Urinary bladder (tissue), 4 donors: ENCODE measurements around the gene KCNAB1. TPM values are rescaled to one million over a fixed set of nuclear protein-coding genes. Genes with fewer than 3 reads are reported as not detected.
"Not testable (repeated sequence)": the region's sequence is repeated elsewhere in the genome, so short reads cannot be mapped to it uniquely, and the experiment has no call there.

Experiments
- DNase-seq: peaks from one replicate; pipeline ENCODE4 v3.0.0-alpha.2; 2015; ENCODE audit errors: extremely low spot score
- H3K27ac ChIP-seq: one replicate; pipeline ENCODE4 v1.5.1; 2013; ENCODE audit warnings: low read depth, mild to moderate bottlenecking, moderate library complexity
- H3K36me3 ChIP-seq: one replicate; pipeline ENCODE4 v1.6.1; 2013; ENCODE audit warnings: mild to moderate bottlenecking, moderate library complexity; ENCODE audit not compliant: insufficient read depth
- H3K4me1 ChIP-seq: one replicate; pipeline ENCODE4 v1.6.1; 2013; ENCODE audit warnings: mild to moderate bottlenecking, moderate library complexity; ENCODE audit not compliant: insufficient read depth
- H3K4me3 ChIP-seq: one replicate; pipeline ENCODE4 v1.5.1; 2013; ENCODE audit warnings: low read depth, low read length
- WGBS: extraction: QIAGEN DNeasy Blood & Tissue Kit; methylation state at CpG from one replicate; pipeline ENCODE4 v1.1.7; 2013; 5-methylcytosine and 5-hydroxymethylcytosine counted together
- polyA plus RNA-seq: library from polyadenylated mRNA; stranded (reverse); fragments of 200-250 nt; gene quantifications from one replicate; pipeline ENCODE4 v1.2.3, GENCODE V29; 2013
- total RNA-seq: library from RNA; depleted of rRNA; stranded (reverse); fragments of >200 nt; gene quantifications from one replicate; pipeline ENCODE4 v1.2.3, GENCODE V29; 2014
- donor health status: healthy with polysubstance abuse.
- donor health status: healthy.

Gene KCNAB1
- total RNA-seq (4.9 TPM), polyA plus RNA-seq (3.7 TPM)

- WGBS, result 55% methylated on average over 19 of the region's 19 CpGs
- DNase-seq, result no peak
- H3K36me3 ChIP-seq, result no peaks in the 10 kb centered on the region
- H3K4me3 ChIP-seq, result no peak within 1 kb of the TSS
- no peak within 1 kb of the TSS for H3K27ac ChIP-seq
- H3K4me1 ChIP-seq, result no peaks in the 10 kb centered on the region
Observed at GRCh38 chr3:156120528-156121251, at the start of gene KCNAB1. Gene KCNAB1 (plus strand): TSS chr3:156120578.

- WGBS, result 97% methylated on average over 1 of the region's 1 CpG
- Histone ChIP-seq H3K4me3 (no peak overlapping the region), H3K4me1 (no peaks in the 10 kb centered on the region), H3K36me3 (no peaks in the 10 kb centered on the region), H3K27ac (no peak overlapping the region)
- DNase-seq, result no peak
Observed at GRCh38 chr3:156071031-156071430, 49.3 kb upstream of the KCNAB1 start.

GRCh38 chr3:156072950-156073657, 47.3 kb upstream of the KCNAB1 start:
- not testable (repeated sequence) for DNase-seq, H3K4me3 ChIP-seq, H3K4me1 ChIP-seq, H3K36me3 ChIP-seq, H3K27ac ChIP-seq
- WGBS, result 95% methylated on average over 29 of the region's 29 CpGs

- no peak overlapping the region for H3K27ac ChIP-seq
- H3K36me3 ChIP-seq, result no peaks in the 10 kb centered on the region
- WGBS, result 42% methylated on average over 3 of the region's 3 CpGs
- H3K4me3 ChIP-seq, result no peak overlapping the region
- DNase-seq, result no peak
- H3K4me1 ChIP-seq, result peaks cover 1% of the 10 kb centered on the region
Observed at GRCh38 chr3:156090126-156090525, 30.3 kb upstream of the KCNAB1 start.

DNA sequence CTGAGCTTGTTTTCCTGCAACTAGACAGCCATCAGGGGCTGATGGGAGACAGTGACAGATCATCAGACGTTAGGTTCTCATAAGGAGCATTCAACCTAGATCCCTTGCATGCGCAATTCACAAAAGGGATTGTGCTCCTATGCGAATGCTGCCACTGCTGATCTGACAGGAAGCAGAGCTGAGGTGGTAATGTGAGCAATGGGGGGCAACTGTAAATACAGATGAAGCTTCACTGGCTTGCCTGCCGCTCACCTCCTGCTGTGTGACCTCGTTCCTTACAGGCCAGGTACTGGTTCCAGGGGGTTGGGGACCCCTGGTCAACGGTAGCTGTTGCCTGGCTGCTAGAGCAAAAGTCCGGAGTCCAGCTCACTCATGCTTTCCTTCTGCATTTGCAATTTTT, 26.4 kb upstream of the KCNAB1 start:
- Histone ChIP-seq H3K36me3 (no peaks in the 10 kb centered on the region), H3K4me1 (peaks cover 1% of the 10 kb centered on the region), H3K27ac (no peak overlapping the region), H3K4me3 (no peak overlapping the region)
- 53% methylated on average over 7 of the region's 7 CpGs for WGBS
- no peak for DNase-seq

DNA sequence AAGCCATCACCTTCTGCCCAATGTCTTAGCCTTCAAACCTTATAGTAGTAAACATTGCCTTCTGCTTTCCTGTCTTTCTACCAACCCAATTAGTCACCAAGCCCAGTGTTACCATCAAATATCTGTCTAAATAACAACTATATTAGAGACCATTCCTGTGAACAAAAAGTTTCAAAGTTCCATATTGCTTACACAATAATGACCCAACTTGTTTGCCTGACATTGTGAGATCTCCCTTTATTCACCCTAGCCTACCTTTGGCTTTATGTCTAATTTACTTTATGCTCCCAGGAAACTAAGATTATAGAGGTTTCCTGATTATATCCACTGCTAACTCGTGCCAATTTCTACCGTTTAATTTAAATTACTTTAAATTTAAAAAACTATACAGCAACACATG, 26.0 kb upstream of the KCNAB1 start:
- 82% methylated on average over 2 of the region's 2 CpGs for WGBS
- Histone ChIP-seq H3K4me1 (peaks cover 1% of the 10 kb centered on the region), H3K27ac (no peak overlapping the region), H3K4me3 (no peak overlapping the region), H3K36me3 (no peaks in the 10 kb centered on the region)
- no peak for DNase-seq

DNA sequence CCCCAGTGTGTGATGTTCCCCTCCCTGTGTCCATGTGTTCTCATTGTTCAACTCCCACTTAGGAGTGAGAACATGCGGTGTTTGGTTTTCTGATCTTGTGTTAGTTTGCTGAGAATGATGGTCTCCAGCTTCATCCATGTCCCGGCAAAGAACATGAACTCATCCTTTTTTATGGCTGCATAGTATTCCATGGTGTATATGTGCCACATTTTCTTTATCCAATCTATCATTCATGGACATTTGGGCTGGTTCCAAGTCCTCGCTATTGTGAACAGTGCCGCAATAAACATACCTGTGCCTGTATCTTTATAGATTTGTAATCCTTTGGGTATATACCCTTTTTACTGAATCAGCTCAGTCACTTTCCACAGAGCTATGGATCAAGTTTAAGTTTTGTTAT, 24.7 kb upstream of the KCNAB1 start:
- H3K36me3 ChIP-seq, H3K4me1 ChIP-seq, H3K4me3 ChIP-seq, H3K27ac ChIP-seq, DNase-seq: not testable (repeated sequence)
- 95% methylated on average over 4 of the region's 4 CpGs for WGBS

- Histone ChIP-seq H3K4me3 (no peak overlapping the region), H3K36me3 (no peaks in the 10 kb centered on the region), H3K4me1 (peaks cover 1% of the 10 kb centered on the region), H3K27ac (no peak overlapping the region)
- WGBS, result 92% methylated on average over 4 of the region's 4 CpGs
- no peak for DNase-seq
Observed at GRCh38 chr3:156098437-156099035, 21.8 kb upstream of the KCNAB1 start.

GRCh38 chr3:156099348-156099747, 21.0 kb upstream of the KCNAB1 start:
- WGBS, result 96% methylated on average over 27 of the region's 27 CpGs

GRCh38 chr3:156099984-156100383, 20.4 kb upstream of the KCNAB1 start:
- DNase-seq, H3K27ac ChIP-seq, H3K4me1 ChIP-seq, H3K4me3 ChIP-seq, H3K36me3 ChIP-seq: not testable (repeated sequence)
- 90% methylated on average over 9 of the region's 9 CpGs for WGBS

More at GRCh38 chr3:156099348-156099747, 21.0 kb upstream of the KCNAB1 start:
- H3K4me3 ChIP-seq, H3K27ac ChIP-seq, DNase-seq, H3K4me1 ChIP-seq, H3K36me3 ChIP-seq: not testable (repeated sequence)

GRCh38 chr3:156102267-156102931, 18.0 kb upstream of the KCNAB1 start:
- Histone ChIP-seq H3K4me3 (no peak overlapping the region), H3K4me1 (no peaks in the 10 kb centered on the region), H3K27ac (no peak overlapping the region), H3K36me3 (no peaks in the 10 kb centered on the region)
- DNase-seq, result no peak
- 46% methylated on average over 4 of the region's 4 CpGs for WGBS

DNA sequence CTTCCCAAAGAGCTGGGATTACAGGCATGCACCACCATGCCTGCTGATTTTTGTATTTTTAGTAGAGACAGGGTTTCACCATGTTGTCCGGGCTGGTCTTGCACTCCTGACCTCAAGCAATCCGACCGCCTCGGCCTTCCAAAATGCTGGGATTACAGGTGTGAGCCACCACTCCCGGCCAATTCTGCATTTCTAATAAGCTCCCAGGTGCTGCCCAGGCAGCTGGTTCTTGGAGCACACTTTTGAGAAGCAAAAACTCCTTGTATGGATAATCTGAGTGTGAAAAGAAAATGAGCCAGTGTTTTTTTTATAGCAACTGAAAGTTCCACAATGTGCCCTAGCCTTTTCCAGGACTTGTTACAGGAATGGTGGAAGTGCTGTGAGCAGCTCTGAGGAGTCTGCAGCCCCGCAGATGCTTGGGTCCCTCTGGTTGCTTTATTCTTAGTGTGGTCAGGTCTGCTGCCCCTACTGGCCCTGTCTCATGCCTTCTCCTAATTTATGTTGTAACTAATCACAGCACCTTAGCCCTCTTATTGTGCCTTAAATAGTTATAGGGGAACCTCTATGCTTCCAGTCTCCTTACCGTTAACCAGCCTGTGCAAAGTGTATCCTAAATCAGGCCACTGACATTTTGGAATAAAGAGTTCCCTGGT, 13.5 kb upstream of the KCNAB1 start:
- H3K4me1 ChIP-seq, result no peaks in the 10 kb centered on the region
- DNase-seq, result no peak
- no peaks in the 10 kb centered on the region for H3K36me3 ChIP-seq
- H3K27ac ChIP-seq, result no peak overlapping the region
- 86% methylated on average over 7 of the region's 7 CpGs for WGBS
- H3K4me3 ChIP-seq, result no peak overlapping the region

DNA sequence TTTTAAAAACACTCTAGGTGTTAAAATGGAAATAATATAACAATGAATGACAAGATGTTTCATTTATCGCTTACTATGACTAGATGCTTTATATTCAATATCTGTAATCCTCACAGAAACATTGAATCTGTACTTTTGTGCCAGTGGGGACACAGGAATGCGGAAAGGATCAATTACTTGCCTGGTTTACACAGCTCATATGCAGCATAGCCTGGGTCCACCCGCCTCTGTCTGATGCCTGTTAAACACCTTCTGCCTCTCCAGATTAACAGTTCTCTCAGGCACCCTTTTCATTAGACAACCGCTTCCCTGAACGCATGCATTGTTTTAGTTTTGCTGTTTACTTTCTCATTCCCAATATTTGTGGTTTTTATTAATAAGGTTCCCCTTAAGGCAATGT, 12.9 kb upstream of the KCNAB1 start:
- DNase-seq, result no peak
- Histone ChIP-seq H3K27ac (no peak overlapping the region), H3K36me3 (no peaks in the 10 kb centered on the region), H3K4me3 (no peak overlapping the region), H3K4me1 (no peaks in the 10 kb centered on the region)
- 89% methylated on average over 5 of the region's 5 CpGs for WGBS
